GM10847 (cell line): ENCODE results near the gene ATAD2B.

ENCODE experiments used
- POLR2A ChIP-seq: IDR thresholded peaks from 2 replicates; pipeline ENCODE4 v1.6.1; 2011; ENCODE audit not compliant: insufficient read length; ENCODE audit errors: extremely low read depth

The ATAD2B gene

GRCh38 chr2:23791030-23791429 is 135.9 kb downstream of the ATAD2B start:
- TF ChIP-seq POLR2A = no peak

DNA sequence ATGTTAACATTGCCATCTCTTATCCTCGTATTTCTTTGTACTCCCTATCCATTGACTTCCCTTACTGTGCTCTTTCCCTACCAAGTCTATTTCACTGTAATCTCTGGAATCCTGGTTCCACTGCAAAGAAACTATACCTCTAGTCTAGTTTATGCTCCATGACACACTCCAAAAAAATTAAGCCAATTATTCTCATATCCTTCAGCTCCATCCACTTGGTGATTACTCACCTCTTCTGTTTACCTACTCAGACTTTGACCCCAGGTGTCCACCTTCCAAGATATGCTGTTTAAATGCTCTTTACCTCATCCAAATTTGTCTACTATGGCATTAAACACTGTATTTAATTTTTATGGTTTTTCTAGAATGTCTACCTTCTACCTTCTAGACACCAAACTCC is 137.9 kb downstream of the ATAD2B start:
- no peak for TF ChIP-seq POLR2A

DNA sequence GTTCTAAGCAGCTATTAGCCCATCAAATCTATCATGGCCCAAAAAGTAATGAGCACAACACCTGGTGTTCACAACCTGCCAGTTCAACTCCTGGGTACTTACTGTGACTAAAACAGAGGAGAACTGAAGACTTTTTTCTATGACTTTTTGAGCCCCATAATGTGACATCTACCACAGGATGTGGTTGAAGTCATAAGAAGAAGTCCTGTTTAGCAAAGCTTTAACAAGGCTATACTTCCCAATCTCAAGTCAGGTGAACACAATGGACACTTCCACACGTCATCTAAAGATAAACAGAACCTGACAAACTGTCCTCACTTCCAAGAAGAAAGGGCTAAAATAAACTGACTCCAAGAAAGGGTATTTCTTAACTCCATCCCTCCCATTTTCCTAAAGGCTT is 138.8 kb downstream of the ATAD2B start:
- no peak for TF ChIP-seq POLR2A

DNA sequence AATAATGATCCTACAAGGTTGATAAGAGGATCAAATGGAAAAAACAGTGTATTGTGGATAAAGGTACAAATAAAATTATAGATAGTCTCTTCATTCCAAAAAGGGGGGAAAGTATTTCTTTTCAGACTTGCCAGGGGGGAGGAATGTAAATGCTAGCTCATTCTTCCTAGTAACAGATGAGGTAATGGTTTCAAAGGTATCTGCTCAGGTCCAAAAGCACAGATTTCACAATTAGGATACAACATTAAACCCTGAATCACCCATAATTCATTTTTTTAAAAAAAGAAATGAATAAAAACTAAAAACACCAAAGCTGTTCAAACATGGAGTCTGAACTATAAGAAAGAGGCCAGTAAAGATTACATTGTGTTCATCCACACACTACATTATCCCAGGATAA is 142.0 kb downstream of the ATAD2B start:
- no peak for TF ChIP-seq POLR2A

GRCh38 chr2:23782646-23783045 is 144.3 kb downstream of the ATAD2B start:
- no peak for TF ChIP-seq POLR2A

DNA sequence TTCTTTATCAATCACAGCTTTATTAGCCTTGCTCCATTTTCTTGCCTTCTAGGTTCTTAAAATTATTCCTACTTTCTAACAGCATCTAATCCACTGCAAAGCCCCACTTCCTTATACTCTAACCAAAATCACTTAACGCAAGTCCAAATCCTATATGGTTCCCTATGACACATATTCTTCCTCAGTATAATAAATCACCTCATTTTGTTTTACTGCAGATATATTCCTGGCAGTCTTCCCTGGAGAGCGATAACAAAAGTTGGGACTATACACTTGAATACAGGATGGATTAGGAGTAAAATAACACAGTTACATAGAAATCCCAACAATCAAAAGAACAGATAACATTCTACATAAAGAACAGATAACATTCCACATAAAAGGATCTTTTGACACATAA is 144.8 kb downstream of the ATAD2B start:
- no peak for TF ChIP-seq POLR2A

DNA sequence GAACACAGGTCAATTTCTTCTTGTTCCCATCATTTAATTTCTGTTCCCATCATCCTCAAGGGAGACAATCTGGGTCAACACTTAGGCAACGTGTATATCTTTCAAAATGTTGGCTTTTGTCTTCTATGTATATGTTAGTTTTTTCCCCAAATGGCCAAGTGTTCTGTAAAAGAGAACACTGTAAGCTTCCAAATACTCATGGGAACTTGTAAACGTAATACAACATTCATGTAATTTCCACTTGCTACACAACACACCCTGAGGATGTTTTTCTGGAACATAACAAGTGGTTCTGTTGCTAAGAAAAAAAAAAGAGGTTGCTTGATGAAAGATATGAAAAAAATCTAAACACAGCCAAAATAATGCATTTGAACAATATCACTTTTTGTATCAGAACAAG is 149.1 kb downstream of the ATAD2B start:
- TF ChIP-seq POLR2A = no peak

GRCh38 chr2:23776021-23776420 is 150.9 kb downstream of the ATAD2B start:
- no peak for TF ChIP-seq POLR2A

GRCh38 chr2:23772684-23773083 is 154.2 kb downstream of the ATAD2B start:
- no peak for TF ChIP-seq POLR2A

DNA sequence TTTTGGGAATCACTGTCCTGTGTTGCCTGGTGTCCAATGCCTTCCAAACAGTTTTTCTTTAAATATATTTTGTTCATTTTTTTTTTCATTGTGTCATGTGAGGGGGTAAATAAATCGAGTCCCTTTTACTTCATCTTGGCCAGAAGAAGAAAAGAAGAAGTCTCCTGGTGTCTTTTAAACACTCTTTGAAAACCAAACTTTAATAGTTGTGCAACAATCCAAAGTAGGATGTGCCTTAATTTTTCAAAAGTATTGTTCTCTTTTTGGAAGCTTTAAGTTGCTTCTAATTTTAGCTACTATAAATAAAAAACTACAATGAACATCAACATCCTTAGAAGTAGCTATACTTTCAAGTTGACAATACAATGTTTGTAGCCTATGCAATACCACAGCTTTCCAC is 154.9 kb downstream of the ATAD2B start:
- TF ChIP-seq POLR2A = no peak

DNA sequence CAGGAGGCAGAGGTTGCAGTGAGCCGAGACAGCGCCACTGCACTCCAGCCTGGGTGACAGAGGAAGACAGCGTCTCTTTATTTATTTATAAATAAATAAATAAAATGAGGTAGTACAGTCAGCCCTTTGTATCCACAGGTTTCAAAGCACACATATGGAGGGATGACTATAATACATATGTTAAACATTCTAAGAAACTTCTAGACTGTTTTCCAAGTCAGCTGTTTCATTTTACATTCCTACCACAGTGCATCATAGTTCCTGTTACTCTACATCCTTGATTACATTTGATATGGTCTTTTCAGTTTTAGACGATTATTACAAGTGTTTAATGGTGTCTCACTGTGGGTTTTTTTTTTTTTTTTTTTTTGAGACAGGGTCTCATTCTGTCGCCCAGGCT is 157.6 kb downstream of the ATAD2B start:
- TF ChIP-seq POLR2A = no peak

DNA sequence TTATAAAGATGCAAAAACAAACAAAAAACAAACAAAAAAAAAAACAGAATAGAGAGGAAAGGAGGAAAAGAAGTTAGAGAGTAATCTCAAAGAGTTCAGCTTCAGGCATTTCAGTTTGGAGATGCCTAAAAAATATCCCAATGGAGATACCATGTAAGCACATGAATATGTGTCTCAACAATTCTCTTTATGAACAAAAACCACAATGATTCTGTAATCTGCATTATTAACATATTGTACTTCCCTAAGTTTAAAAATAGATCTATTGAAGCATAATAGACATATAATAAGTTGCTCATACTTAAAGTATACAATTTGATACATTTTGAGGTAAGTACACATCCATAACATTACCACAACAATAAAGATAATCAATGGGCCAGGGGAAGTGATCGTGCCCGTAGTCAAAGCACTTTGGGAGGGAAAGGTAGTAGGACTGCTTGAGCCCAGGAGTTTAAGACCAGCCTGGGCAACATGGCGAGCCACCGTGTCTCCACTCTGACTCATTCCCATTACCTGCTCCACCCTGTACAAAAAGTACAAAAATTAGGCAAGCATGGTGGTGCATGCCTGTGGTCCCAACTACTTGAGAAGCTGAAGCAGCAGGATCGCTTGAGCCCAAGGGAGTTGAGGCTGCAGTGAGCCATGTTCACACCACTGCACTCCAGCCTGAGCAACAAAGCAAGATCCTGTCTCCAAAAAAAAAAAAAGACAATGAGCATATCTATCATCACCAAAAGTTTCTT is 158.9 kb downstream of the ATAD2B start:
- no peak for TF ChIP-seq POLR2A

DNA sequence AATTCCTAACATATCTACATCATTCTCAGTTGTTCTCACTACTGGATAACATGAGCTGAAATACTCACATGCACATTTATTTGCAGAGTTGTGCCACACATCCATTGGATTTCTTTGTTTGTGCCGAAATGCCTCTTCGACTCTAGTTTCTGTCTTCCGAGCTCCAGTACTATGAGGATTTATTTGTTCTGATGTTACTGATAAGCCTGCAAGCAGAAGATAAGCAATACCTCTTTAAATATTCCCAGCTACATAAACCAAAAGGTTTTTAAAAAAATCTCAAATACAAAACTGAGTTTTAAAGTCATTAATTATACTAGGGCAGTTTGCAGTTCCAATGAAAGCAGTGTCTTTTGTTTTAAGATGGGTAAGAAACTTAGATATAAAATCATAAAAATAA is 164.8 kb downstream of the ATAD2B start:
- no peak for TF ChIP-seq POLR2A

DNA sequence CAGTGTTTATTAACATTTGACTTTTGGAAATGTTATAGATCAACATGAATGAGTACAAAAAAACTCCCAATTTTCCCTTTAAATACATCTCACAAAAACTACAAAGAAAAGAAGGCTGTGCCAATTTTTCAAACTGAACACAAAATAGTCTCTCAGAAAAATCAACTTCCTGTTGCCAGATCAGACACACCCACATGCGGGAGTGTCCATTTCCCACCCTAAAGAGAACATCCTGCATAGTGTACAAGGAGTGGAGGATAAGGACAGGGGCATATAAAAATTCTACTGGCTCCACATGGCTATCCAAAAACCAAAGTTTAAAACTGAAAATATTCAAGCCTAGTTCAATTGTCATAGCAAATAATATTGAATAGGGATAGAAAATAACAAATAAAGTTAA is 165.3 kb downstream of the ATAD2B start:
- TF ChIP-seq POLR2A = no peak

DNA sequence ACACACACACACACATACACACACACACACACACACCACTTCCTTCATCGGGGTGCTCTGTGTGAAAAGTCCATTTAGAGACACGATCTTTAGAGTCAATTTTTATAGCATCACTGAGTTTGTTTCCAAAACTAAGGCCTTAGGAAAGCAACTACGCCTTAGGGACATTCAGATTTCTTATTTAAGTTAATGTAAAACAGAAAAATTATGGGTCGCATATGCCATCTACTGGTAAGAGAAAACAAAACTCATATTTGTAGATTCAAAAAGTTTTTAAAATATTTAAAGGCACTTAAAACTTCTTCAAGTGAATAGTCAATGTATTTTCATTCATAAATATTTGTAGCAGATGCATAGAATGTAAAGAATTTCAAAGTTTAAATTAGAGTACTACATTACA is 166.2 kb downstream of the ATAD2B start:
- TF ChIP-seq POLR2A = no peak

GRCh38 chr2:23757686-23758433 is 169.1 kb downstream of the ATAD2B start:
- TF ChIP-seq POLR2A = no peak
